ENCODE measurements around the gene PRDM4. TPM values are rescaled to one million over a fixed set of nuclear protein-coding genes. Genes with fewer than 3 reads are reported as not detected.

The PRDM4 gene
- total and polyA plus RNA-seq, 2 of the 4 experiments (the other 2 are of a cell fraction): 20.1 to 26.7 TPM

DNA sequence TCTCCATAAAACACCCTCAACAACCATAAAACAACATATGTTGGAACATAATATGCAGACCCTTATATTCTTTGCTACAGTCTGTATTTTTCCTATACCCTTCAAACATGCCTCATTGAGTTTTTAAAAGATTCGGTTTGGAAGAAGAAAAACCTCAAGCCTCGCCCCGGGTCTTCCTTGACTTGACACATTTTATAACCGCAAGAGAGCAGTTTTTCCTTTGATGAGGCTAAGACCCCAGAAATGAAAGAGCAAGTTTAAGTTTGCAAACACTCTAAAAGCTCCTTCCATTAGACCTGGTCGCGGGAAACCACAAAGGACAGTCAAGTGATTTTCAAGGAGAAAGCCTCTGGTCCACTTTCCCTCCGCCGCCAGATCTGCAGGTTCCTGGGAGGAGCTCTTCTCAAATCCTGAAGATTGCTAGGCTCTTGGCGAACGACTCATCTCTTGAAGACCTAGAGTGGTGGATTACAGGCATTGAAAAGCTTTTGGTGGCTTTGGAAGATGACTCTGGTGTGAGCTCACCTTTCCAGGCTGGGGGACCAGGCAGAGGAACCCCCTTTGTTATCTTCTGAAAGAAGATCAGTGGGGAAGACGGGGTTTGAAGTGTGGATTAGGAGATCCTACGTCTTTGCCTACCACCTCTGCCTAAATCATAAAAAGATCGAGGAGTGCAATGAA, 13.6 kb upstream of the PRDM4 start, which contains the start of gene ASCL4:
Gene ASCL4 (plus strand): TSS at position 356 of the 681 bp plus-strand sequence. CDS start 515 bp downstream, outside the sequence.
- H4K5ac ChIP-seq (ENCODE audit: low read depth, low read length): no peak within 1 kb of the TSS
- H3K4ac ChIP-seq (ENCODE audit: low read depth, low read length): no peak within 1 kb of the TSS
- H3K9me3 ChIP-seq (ENCODE audit: control insufficient read depth, insufficient read depth, low read length): no peaks in the 10 kb centered on the region
- H3K27me3 ChIP-seq (ENCODE audit: control insufficient read depth, insufficient read depth, low read length): peaks cover 17% of the 10 kb centered on the region
- no peak within 1 kb of the TSS for H3K56ac ChIP-seq (ENCODE audit: extremely low read depth, insufficient read depth, low read length)
- no peak for ATAC-seq (ENCODE audit: low read depth)
- no peak within 1 kb of the TSS for H4K91ac ChIP-seq (ENCODE audit: insufficient read depth, low read depth, low read length)
- H2AFZ ChIP-seq (replicated peaks; ENCODE audit: low read length, poor library complexity): peak within 1 kb of the TSS; percentile 41
- ChIA-PET CTCF (no interaction called here), POLR2A (ENCODE audit: unreplicated experiment) (no interaction called here)
- H3K4me2 ChIP-seq (ENCODE audit: low read depth, low read length): no peak within 1 kb of the TSS
- H2AK5ac ChIP-seq (ENCODE audit: low read depth, low read length): no peak within 1 kb of the TSS
- H3K4me3 ChIP-seq (ENCODE audit: insufficient read depth, low read depth, low read length): no peak within 1 kb of the TSS
- no peaks in the 10 kb centered on the region for H4K20me1 ChIP-seq (ENCODE audit: insufficient read depth, low read length)
- H2BK15ac ChIP-seq (ENCODE audit: low read depth, low read length): no peak within 1 kb of the TSS
- no peak within 1 kb of the TSS for H3K18ac ChIP-seq (ENCODE audit: low read depth, low read length)
- DNase-seq: no peak
- no peak within 1 kb of the TSS for H2BK120ac ChIP-seq (ENCODE audit: low read depth, low read length)
- no CpG with 5 or more reads among the region's 13 CpGs for WGBS, 2 experiments (ENCODE audit: extremely low coverage in 2 of 2, insufficient read length in 1 of 2)
- no TSS peak for BruUV-seq (replicated peaks)
- H3K27ac ChIP-seq (ENCODE audit: insufficient read depth, low read length): no peak within 1 kb of the TSS
- H2AK9ac ChIP-seq (replicated peaks; ENCODE audit: low read depth, low read length, poor library complexity): no peak within 1 kb of the TSS
- TF ChIP-seq, protein P1, sequence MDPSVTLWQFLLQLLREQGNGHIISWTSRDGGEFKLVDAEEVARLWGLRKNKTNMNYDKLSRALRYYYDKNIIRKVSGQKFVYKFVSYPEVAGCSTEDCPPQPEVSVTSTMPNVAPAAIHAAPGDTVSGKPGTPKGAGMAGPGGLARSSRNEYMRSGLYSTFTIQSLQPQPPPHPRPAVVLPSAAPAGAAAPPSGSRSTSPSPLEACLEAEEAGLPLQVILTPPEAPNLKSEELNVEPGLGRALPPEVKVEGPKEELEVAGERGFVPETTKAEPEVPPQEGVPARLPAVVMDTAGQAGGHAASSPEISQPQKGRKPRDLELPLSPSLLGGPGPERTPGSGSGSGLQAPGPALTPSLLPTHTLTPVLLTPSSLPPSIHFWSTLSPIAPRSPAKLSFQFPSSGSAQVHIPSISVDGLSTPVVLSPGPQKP (IDR thresholded peaks at IDR 0.05; ENCODE audit: borderline replicate concordance, low read depth, low read length): no peak
- TF ChIP-seq, protein P2, sequence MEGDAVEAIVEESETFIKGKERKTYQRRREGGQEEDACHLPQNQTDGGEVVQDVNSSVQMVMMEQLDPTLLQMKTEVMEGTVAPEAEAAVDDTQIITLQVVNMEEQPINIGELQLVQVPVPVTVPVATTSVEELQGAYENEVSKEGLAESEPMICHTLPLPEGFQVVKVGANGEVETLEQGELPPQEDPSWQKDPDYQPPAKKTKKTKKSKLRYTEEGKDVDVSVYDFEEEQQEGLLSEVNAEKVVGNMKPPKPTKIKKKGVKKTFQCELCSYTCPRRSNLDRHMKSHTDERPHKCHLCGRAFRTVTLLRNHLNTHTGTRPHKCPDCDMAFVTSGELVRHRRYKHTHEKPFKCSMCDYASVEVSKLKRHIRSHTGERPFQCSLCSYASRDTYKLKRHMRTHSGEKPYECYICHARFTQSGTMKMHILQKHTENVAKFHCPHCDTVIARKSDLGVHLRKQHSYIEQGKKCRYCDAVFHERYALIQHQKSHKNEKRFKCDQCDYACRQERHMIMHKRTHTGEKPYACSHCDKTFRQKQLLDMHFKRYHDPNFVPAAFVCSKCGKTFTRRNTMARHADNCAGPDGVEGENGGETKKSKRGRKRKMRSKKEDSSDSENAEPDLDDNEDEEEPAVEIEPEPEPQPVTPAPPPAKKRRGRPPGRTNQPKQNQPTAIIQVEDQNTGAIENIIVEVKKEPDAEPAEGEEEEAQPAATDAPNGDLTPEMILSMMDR (conservative IDR thresholded peaks at IDR 0.05; ENCODE audit: low read depth, low read length): no peak
- TF ChIP-seq RCOR1 (IDR thresholded peaks at IDR 0.05; ENCODE audit: insufficient replicate concordance, low read length) (no peak), NFE2L2 (IDR thresholded peaks at IDR 0.05; ENCODE audit: low read depth, low read length) (no peak), BHLHE40 (IDR thresholded peaks at IDR 0.05; ENCODE audit: low read depth, low read length) (no peak), POLR2A (IDR thresholded peaks at IDR 0.05; ENCODE audit: low read depth, low read length) (no peak), CEBPB (IDR thresholded peaks at IDR 0.05; ENCODE audit: low read depth, low read length) (no peak), FOS (IDR thresholded peaks at IDR 0.05; ENCODE audit: low read depth, low read length) (no peak), SMC3 (IDR thresholded peaks at IDR 0.05; ENCODE audit: low read depth, low read length) (no peak), CHD1 (IDR thresholded peaks at IDR 0.05; ENCODE audit: low read depth, low read length) (no peak), MXI1 (IDR thresholded peaks at IDR 0.05; ENCODE audit: borderline replicate concordance, low read depth, low read length) (no peak), RFX5 (IDR thresholded peaks at IDR 0.05; ENCODE audit: low read depth, low read length) (no peak), RAD21 (IDR thresholded peaks at IDR 0.05; ENCODE audit: low read length) (no peak), MAFK (IDR thresholded peaks at IDR 0.05; ENCODE audit: low read depth, low read length) (no peak), MAZ (IDR thresholded peaks at IDR 0.05; ENCODE audit: borderline replicate concordance, low read depth, low read length) (no peak)
- TF ChIP-seq, protein P3, sequence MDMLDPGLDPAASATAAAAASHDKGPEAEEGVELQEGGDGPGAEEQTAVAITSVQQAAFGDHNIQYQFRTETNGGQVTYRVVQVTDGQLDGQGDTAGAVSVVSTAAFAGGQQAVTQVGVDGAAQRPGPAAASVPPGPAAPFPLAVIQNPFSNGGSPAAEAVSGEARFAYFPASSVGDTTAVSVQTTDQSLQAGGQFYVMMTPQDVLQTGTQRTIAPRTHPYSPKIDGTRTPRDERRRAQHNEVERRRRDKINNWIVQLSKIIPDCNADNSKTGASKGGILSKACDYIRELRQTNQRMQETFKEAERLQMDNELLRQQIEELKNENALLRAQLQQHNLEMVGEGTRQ (IDR thresholded peaks at IDR 0.05; ENCODE audit: low read depth, low read length): no peak
- H3K79me1 ChIP-seq (ENCODE audit: low read depth in 1 of 2, low read length in 2 of 2): no peaks in the 10 kb centered on the region
- no peaks in the 10 kb centered on the region for H3K36me3 ChIP-seq (ENCODE audit: control insufficient read depth, insufficient read depth, low read length)
- H3K4me1 ChIP-seq (ENCODE audit: control insufficient read depth, insufficient read depth, low read length): no peaks in the 10 kb centered on the region
- H2BK20ac ChIP-seq (ENCODE audit: low read depth, low read length): no peak within 1 kb of the TSS
- no peak within 1 kb of the TSS for H3K23ac ChIP-seq (ENCODE audit: low read depth, low read length)
- H3K9ac ChIP-seq (ENCODE audit: low read depth, low read length): no peak within 1 kb of the TSS
- in situ Hi-C loops (cut with MboI; ENCODE audit: low sequenced_read_pairs) (no loop called here), intact Hi-C loops (cut with micrococcal nuclease) (no loop called here), dilution Hi-C loops (cut with HindIII; ENCODE audit: low sequenced_read_pairs, unreplicated experiment) (no loop called here)
- H4K8ac ChIP-seq (ENCODE audit: low read depth in 2 of 2, low read length in 2 of 2): no peak within 1 kb of the TSS
- H2BK5ac ChIP-seq (ENCODE audit: low read depth, low read length, poor library complexity, severe bottlenecking): no peak within 1 kb of the TSS
- H3K14ac ChIP-seq (replicated peaks; ENCODE audit: low read depth, low read length): no peak within 1 kb of the TSS
- no peaks in the 10 kb centered on the region for H3K9me1 ChIP-seq (ENCODE audit: insufficient read depth, low read length)
